Pancreas (tissue), 10 donors: ENCODE measurements around the gene RADIL. TPM values are rescaled to one million over a fixed set of nuclear protein-coding genes. Genes with fewer than 3 reads are reported as not detected.

ENCODE experiments used
- ATAC-seq, 4 donors: fragments of 200-7000 bp; cut with Tn5 transposase; one replicate each; pipeline versions ENCODE4 v1.8.0 to v1.9.1; 2020; ENCODE audit warnings: mild to moderate bottlenecking in 4 of 4, moderate library complexity in 4 of 4
- DNase-seq, 6 donors: peaks; one replicate each; pipeline ENCODE4 v3.0.0-alpha.2; 2020
- FAIRE-seq: peaks from 2 replicates; lab custom pipeline; 2012; peaks lifted over from hg19 to GRCh38; lab: Jason Lieb, UNC
- H3K27ac ChIP-seq, 4 donors: fragments of 200-600 bp; sonication (generic); 1 replicate in 3 of 4; 2 replicates in 1 of 4; pipeline versions ENCODE4 v1.5.0 to v1.8.0; 2020
- H3K27me3 ChIP-seq, 4 donors: fragments of 200-600 bp; one replicate each; pipeline ENCODE4 v1.8.0; 2021
- H3K36me3 ChIP-seq, 3 donors: fragments of 200-600 bp; sonication (generic) in 1 of 3; one replicate each; pipeline versions ENCODE4 v1.5.0 to v1.8.0; 2020 to 2021
- H3K4me1 ChIP-seq, 3 donors: fragments of 200-600 bp; one replicate each; pipeline ENCODE4 v1.8.0; 2021
- H3K4me3 ChIP-seq, 4 donors: fragments of 200-600 bp; sonication (generic) in 2 of 4; one replicate each; pipeline versions ENCODE4 v1.5.0 to v1.8.0; 2020 to 2021
- H3K9me3 ChIP-seq, 4 donors: fragments of 200-600 bp; one replicate each; pipeline ENCODE4 v1.8.0; 2021
- CTCF ChIP-seq, 4 donors: fragments of 200-600 bp; sonication (generic) in 3 of 4; IDR thresholded peaks; one replicate each; pipeline versions ENCODE4 v1.5.0 to v1.8.0; 2021; ENCODE audit warnings: antibody characterized with exemption in 4 of 4
- WGBS, 2 donors: extraction: QIAGEN DNeasy Blood & Tissue Kit; methylation state at CpG; one replicate each; pipeline ENCODE4 v1.1.7; 2013; 5-methylcytosine and 5-hydroxymethylcytosine counted together
- intact Hi-C, 3 donors: fragments of 100-400 bp; cut with DNase I; formaldehyde crosslinking; loops; one replicate each; pipeline versions ENCODE4 v1.11.1 to v1.14.2; 2022
- polyA plus RNA-seq, 2 donors: library from polyadenylated mRNA; stranded (reverse); fragments of 200-250 nt; gene quantifications; one replicate each; pipeline ENCODE4 v1.2.3, GENCODE V29; 2013
- total RNA-seq, 6 donors: library from RNA; stranded (reverse); fragmentation: NEBNext Ultra II Directional in 4 of 6; extraction: Animal tissue kit (Norgen Biotek cat#: 25700) in 4 of 6; gene quantifications; one replicate each; pipeline versions ENCODE4 v1.2.1 to v1.2.4, GENCODE V29; 2021 to 2023
- donor health status: healthy with polysubstance abuse.
- donor health status: DM: no; HTN: no; CAD: no; lungs with moderate emphysema.
- donor health status: DM: no; HTN: no; CAD: no.
- donor health status: control.
- donor health status: control.
- donor health status: Bipolar disorder and iron deficiency.
- donor health status: DM: yes; HTN: yes; CAD: no.
- donor health status: DM: no; HTN: no; CAD: no.
- donor health status: DM: no; HTN: no; CAD: no.
- donor health status: DM: yes; HTN: yes; CAD: no.

Gene RADIL
- total and polyA plus RNA-seq, 8 donors, result 0.58 to 11.2 (median 3.5) TPM

- ATAC-seq, result peak; percentile 56 to 77 (median 72)
- Histone ChIP-seq H3K27me3 (no peaks in the 10 kb centered on the region), H3K4me3 (peak overlapping the region in 1 of 4 donors; percentile 32), H3K36me3 (no peaks in the 10 kb centered on the region), H3K27ac (peak overlapping the region in 2 of 4 donors; percentile 39 to 55), H3K4me1 (no peaks in the 10 kb centered on the region), H3K9me3 (no peaks in the 10 kb centered on the region)
- TF ChIP-seq CTCF (IDR thresholded peaks at IDR 0.05), result no peak
- intact Hi-C loops, result no loop called here
- WGBS, 2 donors, result 69 to 79% methylated on average over 28 of the region's 28 CpGs
- peak in 5 of 6 donors; percentile 29 to 76 (median 67) for DNase-seq
- FAIRE-seq, result no peak
Observed at GRCh38 chr7:4835398-4836205, 47.9 kb downstream of the RADIL start.

GRCh38 chr7:4834601-4835397 is 48.7 kb downstream of the RADIL start:
- H3K9me3 ChIP-seq, result no peaks in the 10 kb centered on the region
- H3K4me1 ChIP-seq, result no peaks in the 10 kb centered on the region
- no peaks in the 10 kb centered on the region for H3K27me3 ChIP-seq
- WGBS, 2 donors, result 90 to 95% methylated on average over 45 to 60 of the region's 60 CpGs
- ATAC-seq (no peak), FAIRE-seq (no peak), DNase-seq (peak in 1 of 6 donors; percentile 61)
- TF ChIP-seq CTCF (IDR thresholded peaks at IDR 0.05), result no peak
- no peaks in the 10 kb centered on the region for H3K36me3 ChIP-seq
- peak overlapping the region in 1 of 4 donors; percentile 32 for H3K4me3 ChIP-seq
- H3K27ac ChIP-seq, result no peak overlapping the region
- intact Hi-C loops, result loop anchor here in 1 of 3 donors (5.0 kb wide), 1 partner anchor 43 kb away; no protein-coding TSS in a partner anchor

DNA sequence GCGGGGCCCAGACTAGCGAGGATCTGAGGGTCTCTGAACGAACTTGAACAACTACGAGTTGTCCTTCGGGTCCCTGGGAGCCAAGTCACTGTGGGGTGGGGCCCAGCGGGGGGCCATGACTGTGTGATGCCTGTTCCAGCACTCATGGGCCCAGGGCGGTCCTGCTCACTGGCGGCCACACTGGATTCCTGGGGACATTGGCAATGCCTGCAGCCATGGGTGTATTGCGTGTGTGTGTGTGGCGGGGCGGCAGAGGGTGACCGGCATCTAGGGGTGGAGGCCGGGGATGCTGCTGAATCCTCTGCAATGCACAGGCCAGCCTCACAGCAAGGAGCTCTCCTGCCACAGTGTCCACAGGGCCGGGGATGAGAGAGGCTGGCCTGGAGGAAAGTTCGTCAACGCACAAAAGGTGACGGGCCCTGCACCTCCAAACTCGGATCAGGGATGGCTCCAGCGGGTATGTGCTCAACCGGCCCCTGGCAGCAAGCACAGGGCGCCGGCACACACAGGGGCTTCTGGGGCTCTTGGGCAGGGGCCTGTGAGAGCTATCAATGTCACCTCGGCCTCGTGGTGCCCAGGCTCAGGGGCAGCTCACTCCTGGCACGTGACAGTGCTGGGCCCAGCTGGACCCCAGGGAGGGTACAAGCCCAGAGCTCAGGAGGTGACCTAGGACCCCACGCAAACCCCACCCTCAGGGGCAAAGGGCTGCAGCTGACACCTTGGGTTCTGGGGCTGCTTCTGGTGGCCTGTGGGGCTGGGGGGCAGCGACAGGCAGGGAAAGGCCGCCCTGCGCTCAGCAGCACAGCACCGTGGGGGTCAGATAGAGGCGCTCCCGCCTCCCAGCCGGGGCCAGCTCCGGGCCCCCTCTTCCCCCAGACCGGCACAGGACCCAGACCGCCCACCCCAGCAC is 49.6 kb downstream of the RADIL start:
- Histone ChIP-seq H3K4me3 (no peak overlapping the region), H3K36me3 (no peaks in the 10 kb centered on the region), H3K9me3 (no peaks in the 10 kb centered on the region), H3K27me3 (no peaks in the 10 kb centered on the region), H3K4me1 (no peaks in the 10 kb centered on the region), H3K27ac (no peak overlapping the region)
- 79 to 85% methylated on average over 33 to 36 of the region's 36 CpGs for WGBS, 2 donors
- DNase-seq (peak in 1 of 6 donors; percentile 62), FAIRE-seq (no peak), ATAC-seq (no peak)
- intact Hi-C loops, result loop anchor here in 1 of 3 donors (5.0 kb wide), 1 partner anchor 43 kb away; no protein-coding TSS in a partner anchor
- no peak for TF ChIP-seq CTCF (IDR thresholded peaks at IDR 0.05)

GRCh38 chr7:4833176-4833575 is 50.3 kb downstream of the RADIL start:
- intact Hi-C loops, result loop anchor here in 1 of 3 donors (5.0 kb wide), 1 partner anchor 44 kb away; no protein-coding TSS in a partner anchor
- WGBS, 2 donors, result 75 to 86% methylated on average over 17 of the region's 17 CpGs
- H3K9me3 ChIP-seq, result no peaks in the 10 kb centered on the region
- H3K27ac ChIP-seq, result no peak overlapping the region
- no peak for FAIRE-seq
- H3K4me3 ChIP-seq, result no peak overlapping the region
- no peak for ATAC-seq
- no peaks in the 10 kb centered on the region for H3K36me3 ChIP-seq
- no peak for TF ChIP-seq CTCF (IDR thresholded peaks at IDR 0.05)
- DNase-seq, result no peak
- no peaks in the 10 kb centered on the region for H3K4me1 ChIP-seq
- H3K27me3 ChIP-seq, result no peaks in the 10 kb centered on the region
